Left forelimb (tissue), 1 donor: ENCODE measurements around the gene C19orf18.

Experiments used
- DNase-seq: peaks from one replicate; pipeline ENCODE4 v3.0.0-alpha.2; 2018; ENCODE audit warnings: low spot score

Gene C19orf18

DNA sequence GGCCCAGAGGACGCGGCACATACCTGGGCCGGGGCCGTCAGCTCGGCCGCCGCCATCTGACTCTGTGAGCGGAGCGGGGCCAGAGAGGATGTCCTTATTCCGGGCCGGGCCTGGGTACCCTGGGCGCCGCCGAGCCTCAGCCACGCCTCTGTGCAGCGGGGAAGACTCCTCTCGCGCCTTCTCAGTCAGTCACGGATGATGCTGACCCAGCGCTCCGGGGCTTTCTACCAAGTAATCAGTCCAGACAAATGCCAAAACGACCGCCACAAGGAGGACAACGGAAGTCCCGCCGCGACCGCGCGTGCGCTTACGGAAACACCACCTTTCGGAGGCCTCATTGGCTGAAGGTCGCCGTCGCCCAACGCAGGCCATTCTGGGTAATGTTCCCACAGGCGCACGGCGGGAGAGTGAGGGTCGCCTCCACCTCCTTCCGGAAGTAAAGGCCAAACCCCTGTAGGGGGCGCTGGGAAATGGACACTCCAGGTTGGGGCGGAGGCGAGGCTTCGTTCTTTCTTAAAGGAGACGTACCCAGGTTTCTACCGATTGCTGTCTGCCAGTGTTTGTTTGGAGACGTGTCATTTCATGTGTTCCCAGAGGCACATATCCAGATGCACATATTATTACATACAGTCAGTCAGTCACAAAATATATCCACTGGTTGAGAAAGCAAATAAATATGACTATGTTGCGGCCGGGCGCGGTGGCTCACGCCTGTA, 26.8 kb downstream of the C19orf18 start, which contains the start of gene ZNF256:
ZNF256 (minus strand) TSS at position 288 of the 716 bp plus-strand sequence; CDS start at position 56, 232 bp downstream.
- peak; percentile 96 for DNase-seq

DNA sequence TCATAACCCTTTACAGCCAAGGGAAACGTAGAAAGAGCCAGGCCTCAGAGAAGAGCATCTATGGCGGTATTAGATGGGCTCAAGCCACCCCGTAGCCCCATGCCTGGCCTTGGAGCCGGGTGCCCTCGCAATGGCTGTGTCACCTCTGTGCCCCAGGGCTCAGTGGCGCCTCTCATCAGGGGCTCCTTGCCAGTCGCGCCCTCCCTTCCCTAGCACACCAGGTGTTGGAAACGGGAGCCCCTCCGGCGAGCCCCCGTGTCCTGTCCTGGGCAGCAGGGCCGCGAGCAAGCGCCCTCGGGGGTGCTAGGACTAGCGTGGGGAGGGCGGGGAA, 27.3 kb downstream of the C19orf18 start:
- no peak for DNase-seq

DNA sequence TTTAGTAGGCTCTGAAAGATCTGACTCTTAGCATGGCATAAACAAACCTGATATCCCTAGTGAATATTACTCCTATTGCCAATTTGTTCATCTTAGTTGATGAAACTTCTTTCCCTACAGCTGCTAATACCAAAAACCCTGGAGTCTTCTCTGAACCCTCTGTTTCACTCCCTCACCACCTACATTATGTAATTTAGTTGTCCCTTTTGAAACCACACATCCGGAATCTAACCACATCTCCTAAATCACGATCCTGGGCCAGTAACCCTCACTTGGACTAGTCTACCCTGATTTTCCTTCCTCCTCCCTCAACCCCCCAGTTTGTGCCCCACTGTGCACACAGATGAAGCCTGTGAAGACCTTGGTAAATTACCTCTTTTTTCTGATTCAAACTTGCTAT, 28.0 kb downstream of the C19orf18 start:
- no peak for DNase-seq

DNA sequence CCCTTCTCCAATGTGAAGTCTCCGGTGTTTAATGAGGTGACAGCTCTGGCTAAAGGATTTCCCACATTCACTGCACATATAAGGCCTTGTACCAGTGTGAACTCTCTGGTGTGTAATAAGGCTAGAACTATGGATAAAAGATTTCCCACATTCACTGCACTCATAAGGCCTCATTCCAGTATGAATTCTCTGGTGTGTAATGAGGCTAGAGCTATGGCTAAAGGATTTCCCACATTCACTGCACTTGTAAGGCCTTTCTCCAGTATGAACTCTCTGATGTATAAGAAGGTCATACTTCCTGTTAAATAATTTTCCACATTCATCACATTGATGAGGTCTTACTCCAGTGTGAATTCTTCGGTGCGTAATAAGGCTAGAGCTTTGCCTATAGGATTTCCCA, 32.7 kb downstream of the C19orf18 start:
- no peak for DNase-seq

DNA sequence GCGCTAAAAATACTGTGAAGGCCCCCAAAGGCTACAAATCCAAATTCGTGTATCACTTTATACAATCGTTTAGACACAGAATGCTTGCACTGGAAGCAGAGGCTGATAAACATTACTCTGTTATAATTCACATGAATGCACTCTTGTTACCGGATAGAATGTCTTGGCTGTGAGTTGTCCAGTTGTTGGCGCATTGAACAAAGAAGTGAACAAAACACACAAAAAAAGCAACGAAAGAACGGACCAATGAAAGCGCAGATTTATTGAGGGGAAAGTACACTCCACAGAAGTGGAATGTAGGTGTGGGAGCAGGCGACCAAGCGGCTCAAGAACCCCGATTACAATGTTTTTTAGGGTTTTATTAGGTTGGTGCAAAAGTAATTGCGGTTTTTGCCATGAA, 38.6 kb downstream of the C19orf18 start:
- DNase-seq, result no peak

DNA sequence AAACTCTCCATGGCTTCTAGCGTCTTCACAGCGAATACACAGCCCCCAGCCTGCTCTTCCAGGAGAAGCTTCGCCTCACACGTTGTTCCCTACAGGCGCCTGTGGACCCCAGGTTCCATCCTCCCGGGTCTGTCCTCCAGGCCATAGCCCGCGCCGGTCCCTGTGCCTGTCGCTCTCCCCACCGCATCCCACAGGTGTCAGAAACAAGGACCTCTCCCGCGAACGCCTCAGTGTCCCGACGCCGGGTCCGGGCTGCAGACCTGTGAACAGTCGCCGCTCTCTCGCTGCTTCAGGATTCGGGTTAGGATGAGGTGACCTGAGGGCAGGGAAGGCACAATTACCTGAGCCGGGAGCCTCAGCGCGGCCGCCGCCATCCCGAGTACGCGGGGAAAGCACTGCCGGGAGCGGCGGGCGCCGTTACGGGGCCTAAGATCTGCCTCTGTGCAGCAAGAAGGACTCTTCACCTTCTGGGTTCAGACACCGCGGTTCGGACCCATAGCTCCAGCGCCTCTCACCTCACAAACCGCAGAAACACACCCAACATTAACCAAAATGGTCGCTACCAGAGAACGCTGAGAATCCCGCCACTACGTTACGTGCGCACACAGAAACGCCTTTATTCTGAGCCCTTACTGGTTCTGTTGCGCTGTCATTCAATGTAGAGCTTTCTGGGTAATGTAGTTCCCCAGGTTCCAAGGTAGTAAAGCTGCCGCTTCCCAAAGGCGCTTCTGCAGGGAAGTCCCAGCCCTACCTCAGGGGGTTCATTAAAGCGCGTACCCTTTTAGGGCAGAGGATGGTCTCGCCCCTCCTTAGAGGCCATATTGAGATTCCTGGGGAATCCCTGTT, 39.3 kb downstream of the C19orf18 start, which contains the start of gene ZNF418:
ZNF418 (minus strand) TSS at position 583 of the 846 bp plus-strand sequence. CDS start 1,580 bp downstream, outside the sequence.
- peak; percentile 77 for DNase-seq

DNA sequence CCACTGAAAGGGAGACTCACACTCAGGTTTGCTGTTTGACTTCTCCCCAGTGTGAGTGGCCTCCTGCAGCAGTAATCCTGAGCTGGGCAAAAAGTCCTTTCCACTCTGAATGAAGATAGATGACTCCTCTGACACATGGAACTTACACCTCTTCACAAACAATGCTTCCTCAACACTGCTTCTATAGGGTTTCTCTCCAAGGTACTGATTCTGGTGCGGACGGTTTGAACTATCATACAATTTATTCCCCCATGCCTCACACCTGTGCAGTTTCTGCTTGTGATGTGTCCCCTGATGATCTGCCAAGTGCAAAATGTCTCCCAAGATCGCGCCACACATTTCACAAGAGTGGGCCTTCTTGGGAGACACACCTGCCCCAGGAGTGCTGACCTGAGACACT, 46.7 kb downstream of the C19orf18 start:
- no peak for DNase-seq

DNA sequence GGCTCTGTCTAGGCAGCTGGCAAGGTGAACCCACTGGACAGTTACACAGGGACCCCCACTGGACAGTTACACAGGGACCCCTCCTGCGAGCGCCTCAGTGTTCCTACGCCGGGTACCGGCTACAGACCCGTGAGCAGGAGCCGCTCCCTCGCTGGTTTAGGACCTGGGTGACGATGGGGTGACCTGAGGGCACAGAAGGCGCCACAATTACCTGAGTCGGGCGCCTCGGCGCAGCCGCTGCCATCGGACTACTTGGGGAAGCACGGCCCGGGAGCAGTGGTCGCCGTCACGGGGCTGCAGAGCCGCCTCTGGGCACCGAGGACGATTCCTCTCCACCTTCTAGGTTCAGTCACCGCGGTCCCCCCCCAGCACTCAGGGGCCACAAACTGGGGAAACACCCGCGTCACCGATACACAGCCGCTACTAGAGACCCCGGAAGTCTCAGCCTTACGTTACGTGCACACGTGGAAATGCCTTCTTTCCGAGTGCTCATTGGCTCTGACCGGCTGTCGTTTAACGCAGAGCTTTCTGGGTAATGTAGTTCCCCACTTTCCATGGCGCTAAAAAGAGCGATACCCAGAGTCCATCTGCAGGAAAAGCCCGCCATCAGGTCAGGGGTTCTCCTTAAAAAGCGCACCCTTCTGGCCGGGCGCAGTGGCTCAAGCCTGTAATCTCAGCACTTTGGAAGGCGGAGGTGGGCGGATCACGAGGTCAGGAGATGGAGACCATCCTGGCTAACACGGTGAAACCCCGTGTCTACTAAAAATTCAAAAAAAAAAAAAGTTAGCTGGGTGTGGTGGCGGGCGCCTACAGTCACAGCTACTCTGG, 58.0 kb downstream of the C19orf18 start, which contains the start of gene ZNF417:
ZNF417 (minus strand) TSS at position 425 of the 828 bp plus-strand sequence; CDS start at position 244, 181 bp downstream.
- peak; percentile 88 for DNase-seq

DNA sequence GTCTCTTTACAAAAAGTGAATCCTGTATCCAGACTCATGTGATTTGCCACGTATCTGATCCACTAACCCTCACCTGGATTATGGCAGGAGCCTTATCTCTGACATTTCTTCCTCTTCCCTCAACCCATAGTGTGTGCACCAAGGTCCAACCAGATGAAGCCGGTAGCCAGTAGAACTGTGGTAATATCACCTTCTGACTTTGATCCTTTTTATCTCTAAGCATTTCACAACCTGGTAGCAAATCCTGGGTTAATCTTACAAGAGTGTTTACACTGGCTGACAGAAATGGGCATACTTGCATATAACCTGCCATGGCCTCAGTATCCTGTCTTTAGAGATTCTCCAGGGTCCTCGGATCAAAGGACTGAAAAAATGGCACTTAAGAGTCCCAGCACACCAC, 59.8 kb downstream of the C19orf18 start:
- DNase-seq, result no peak
